ENCODE data around the gene ZNF521.

DNA sequence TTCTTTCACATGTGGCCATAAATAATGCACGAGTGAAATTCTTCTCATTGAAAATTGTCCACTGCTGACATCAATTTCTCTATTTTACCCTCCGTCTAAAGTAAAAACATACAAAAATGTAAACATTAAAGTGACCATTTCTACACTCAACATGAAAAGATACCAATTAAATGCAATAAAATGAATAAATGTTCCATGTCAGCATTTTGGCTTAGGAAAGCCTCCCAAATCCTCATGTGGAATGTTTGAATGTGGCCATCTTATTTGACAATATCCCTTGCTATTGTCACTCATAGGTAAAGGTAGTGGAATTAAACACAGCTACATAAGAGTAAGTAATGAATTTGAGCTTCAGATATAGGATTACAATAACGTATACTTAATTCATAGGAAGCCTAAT lies 60.8 kb downstream of the ZNF521 start:
- TF ChIP-seq ZNF274 (IDR thresholded peaks at IDR 0.05; ENCODE audit: low read depth, low read length) = no peak
- TF ChIP-seq YY1 (IDR thresholded peaks at IDR 0.05; ENCODE audit: insufficient read depth, insufficient read length) = no peak
- no peak for TF ChIP-seq SUZ12 (IDR thresholded peaks at IDR 0.05; ENCODE audit: extremely low read depth, insufficient read depth, insufficient read length)
